HG03039 (cell line): ENCODE results near the gene GSE1.

Experiments
- ATAC-seq: cut with Tn5 transposase; IDR thresholded peaks from one replicate; pipeline ENCODE4 v1.9.1; 2021; ENCODE audit warnings: mild to moderate bottlenecking, moderate library complexity; ENCODE audit not compliant: unreplicated experiment

Gene GSE1

DNA sequence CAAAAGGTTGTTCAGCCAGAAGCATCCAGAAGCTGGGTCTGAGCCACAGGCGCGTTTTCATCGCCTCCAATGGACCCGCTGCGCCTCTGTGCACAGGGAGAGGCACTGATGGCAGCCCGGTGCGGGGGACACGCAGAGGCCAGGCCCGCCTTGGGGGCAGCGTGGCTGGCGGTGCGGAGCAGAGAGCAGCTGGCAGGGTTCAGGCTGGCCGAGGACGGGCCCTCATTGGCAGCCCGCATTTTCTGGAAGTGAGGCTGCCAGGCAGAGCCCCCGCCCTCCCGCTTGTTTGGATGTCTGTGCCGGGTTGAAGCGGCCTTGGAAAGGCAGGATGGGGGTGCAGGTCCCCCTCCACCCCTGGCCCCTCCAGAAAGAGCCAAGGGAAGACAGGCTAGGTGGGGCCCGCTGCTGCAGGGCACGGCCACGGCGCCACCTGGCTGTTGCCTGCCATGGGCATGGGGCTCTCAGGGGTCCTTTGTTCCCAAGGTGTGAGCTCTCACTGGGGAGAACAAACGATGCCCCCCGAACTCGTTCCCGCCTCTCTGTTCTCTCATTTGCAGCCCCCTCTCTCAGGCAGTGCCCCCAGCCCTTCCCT lies 18.8 kb downstream of the GSE1 start:
- ATAC-seq, result no peak

DNA sequence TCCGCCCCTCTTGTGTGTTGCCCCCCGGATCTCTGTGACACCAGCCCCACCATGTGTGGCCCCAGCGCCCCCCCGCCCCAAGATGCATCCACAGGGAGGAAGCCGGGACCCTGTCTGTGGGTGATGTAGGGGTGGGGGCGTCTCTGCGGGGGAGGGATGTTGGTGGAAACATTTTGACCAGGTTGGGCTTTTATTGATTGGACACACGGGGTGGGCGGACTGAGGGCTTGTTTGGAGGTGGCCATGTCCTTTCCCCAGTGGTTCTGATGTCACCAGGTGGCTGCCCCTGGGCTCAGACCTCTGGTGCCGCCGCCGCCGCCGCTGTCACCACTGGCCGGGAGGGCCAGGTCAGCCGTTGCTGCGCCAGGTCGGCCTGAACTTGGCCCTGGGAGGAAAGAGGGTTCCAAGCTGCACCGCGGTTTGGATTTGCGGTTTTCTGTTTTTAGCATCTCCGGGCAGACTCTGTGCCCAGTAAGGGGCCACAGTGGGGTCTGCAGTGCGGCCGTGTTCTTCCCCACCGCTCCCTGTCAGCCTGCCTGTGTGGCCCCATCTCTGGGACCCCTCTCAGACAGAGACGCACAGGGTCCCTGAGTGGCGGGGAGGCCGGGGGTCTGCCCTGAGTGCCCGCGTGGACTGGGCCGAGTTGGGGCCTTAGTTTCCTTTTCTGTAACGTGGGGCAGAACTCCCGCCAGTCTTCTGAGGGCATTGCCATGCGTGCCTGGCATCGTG lies 19.8 kb downstream of the GSE1 start:
- no peak for ATAC-seq

DNA sequence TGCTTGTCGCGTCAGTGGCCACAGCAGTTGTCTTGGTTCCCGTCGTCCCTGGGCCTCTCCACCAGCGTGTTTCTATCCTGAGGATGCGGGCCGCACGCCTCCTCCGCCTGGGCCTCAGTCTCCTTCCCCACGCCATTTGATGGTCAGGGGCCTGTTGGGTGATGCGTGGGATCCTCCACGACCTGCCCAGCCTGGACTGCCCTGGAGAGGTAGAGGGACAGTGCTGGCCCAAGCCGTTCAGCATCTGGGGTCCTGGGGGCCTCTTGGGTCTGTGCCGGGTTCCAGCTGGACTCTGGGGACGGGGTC lies 20.3 kb downstream of the GSE1 start:
- ATAC-seq, result no peak

DNA sequence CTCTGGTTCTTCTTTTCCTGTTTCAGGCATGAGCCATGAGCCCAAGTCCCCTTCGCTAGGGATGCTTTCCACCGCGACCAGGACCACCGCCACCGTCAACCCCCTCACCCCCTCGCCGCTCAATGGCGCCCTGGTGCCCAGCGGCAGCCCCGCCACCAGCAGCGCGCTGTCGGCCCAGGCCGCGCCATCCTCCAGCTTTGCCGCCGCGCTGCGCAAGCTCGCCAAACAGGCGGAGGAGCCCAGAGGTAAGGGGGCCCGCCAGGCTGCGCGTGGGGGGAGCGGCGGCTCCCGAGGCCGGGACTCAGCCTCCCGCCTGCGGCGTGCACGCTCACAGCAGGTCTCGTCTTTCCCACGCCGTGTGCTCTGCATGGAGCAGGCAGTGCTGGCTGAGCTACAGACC lies 20.8 kb downstream of the GSE1 start:
- ATAC-seq, result no peak

DNA sequence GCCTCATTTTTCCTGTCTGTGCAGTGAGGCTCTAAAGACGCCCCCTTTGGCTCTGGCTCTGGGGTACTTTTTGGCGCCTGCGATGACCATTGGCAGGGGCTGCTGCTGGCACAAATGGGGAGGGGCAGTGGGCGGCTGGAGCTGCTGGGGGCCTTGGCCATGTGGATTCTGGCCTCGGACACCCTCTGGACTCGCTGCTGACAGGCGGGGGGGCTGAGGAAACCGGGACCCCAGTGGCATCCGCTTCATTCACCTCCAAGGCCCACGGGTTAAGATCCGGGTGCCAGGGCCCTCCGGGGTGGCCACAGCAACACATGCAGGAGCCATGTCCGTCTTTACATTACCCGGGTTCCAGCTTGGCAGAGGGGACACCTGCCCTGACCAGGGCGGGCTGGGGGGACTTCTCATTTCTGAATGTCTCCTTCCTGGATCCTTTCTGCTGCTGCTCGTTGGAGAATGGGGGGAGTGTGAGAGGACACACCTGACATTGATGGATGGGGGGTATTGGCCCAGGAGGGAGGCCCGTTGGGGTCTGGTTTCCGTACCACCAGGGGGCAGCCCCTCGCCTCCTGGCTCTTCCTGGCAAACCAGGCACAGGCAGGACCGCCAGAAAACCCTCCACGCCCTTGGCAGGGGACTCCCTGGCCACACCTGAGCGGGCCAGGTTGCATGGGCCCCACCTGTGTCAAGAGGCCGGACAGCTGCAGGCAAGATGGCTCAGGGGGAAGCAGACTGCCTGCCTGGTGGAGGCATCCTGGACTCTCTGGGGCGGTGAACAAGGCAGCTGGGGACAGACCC lies 21.8 kb downstream of the GSE1 start:
- no peak for ATAC-seq

DNA sequence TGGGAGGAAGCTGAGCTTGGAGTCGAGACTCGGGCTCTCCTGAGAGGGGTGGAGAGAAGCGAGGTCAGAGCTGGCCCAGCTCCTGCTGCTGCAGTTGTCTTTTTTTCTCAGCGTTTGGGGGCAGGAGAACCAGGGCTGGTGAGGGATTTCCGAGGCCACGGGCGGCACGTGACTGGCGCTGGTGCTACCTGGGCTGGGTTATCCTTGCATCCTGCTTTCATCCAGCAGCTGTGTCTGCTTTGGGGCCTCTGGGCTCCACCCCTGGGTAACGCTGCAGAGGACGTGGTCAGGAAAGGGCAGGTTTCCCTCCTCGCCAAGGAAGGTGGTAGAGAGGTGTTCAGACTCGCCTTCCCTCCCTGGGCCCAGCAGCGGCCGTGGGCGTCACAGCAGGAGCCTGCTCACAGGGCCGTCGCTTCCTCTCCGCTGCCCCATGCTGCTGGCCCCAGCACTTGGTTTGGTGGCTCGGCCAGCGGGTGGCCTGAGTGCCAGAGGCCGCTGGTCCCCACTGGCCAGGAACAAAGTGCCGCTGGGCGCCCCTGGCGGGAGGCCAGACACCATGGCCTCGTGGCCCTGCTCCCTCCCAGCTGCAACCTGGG lies 22.5 kb downstream of the GSE1 start:
- ATAC-seq, result no peak

DNA sequence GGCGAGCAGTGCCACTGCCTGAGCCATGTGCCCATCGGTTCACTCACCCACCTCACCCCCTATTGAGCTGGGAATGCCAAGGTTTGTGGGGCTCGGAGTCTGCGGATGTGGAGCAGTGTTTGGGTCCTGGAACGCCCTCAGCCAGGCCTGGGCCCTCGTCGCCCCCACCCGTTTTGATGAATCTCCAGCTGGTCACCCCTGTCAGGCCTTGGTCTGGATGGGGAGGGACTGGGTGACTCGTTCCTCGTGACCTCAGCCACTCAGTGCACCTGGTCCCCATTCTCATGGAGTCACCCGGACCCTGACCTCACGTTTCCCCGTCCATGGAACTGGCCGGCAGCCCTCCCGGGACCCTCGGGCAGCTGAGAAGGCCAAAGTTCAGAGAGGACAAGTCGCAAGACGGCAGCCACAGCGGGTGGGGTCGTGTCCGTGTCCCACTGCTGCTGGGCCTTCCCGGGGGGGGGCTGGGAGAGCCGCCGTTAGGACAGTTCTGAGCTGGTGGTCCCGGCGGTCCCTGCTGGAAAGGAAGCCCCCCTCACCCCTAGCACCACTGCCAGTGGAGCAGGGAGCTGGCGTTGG lies 23.2 kb downstream of the GSE1 start:
- ATAC-seq, result no peak

DNA sequence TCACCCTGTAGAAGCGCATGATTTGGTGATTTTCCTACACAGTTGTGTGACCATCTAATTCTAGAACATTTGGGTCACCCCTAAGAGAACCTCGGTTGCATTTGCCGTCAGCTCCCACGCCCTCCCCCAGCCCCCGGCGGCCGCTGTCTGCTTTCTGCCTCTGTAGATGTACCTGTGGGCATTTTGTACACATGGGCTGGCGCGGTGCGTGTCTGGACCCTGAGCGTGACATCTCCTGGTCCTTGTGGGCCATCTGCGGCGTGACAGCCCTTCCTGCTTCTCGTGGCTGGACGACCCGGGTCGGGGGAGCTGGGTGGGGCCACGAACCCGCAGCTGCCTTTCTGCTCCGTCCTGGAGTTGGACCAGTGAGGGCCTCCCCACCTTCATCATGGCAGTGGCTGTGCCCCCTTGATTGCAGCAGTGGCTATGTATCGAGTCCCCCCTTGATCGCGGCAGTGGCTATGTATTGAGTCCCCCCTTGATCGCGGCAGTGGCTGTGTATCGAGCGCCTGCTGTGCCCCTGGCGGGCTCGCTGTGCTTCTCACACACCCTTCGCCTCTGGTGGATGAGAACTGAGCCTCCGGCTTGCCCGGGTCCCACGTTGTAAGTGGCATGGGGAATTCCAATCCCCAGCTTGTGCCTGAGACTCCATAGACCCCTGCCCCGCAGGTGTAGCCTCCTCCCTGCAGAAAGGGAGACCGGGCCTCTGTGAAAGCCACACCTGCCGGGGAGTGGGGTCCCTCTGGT lies 24.1 kb downstream of the GSE1 start:
- no peak for ATAC-seq

DNA sequence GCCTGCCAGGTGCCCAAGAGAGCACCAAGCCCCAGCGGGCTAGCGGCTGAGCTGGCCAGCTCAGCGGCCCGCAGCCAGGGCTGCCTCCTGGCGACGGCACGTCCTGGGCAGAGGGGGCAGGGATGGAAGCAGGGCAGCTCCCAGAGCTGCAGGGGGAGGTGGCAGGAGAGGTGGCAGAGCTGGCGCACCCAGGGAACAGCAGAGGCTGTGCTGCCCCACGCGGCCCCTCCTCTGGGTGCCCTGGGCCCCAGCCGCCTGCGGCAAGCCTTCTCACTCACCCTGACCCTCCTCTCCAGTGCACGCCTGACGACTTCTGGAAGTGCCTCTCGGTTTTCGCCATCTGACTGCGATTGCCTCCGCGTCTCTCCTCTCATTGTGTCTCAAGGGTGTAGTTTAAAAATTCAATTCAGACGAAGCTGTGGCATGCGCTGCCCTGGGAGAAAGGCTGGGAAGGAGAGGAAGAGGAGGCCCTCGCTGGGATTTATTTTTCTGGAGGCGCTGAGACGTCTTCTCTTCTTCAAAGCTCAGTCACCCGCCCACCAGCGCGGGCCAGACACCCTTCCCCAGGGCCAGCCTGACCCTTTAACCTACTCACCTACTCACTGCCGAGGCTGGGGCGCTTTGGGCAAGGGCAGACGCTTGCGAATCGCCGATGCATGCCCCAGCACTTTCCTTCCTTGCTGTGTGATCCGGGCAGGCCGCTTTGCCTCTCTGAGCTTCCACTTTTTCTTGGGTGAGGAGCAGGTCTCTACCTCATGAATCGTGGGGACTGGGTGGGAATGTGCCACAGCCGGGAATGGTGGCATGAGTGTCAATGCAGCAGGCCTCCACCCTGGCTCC lies 24.9 kb downstream of the GSE1 start:
- no peak for ATAC-seq

DNA sequence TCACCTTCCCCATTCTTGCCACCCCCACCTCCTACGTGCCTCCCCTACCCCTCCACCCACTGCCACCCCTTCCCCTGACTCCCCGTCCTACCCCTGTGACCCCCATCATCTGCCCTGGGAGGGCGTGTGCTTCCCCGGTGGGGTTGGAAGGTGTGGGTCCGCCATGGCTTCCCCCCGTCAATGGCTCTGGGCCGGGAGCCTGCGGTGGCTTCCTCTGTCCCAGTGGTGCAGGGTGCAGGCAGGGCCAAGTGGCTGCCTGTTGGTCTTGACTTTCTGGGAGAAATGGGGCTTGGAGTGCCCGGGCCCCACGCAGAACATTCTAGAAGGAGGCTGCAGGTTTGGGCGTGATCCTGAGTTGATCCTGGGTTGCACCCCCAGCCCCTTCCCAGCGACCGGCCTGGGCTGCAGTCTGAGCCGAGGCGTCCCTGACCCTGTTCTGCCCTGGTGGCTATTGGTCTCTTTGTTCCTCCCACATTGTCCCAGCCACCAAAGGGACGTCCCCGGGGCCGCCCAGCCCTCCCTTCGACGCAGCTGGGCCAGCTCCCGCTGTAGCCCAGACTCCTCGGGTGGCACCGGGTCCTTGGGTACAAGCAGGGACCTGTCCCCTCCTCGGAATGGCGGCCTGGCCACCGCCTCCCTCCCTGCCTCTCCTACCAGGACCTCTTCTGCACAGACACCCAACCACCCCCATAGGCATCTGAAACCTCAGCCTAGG lies 25.7 kb downstream of the GSE1 start:
- no peak for ATAC-seq

DNA sequence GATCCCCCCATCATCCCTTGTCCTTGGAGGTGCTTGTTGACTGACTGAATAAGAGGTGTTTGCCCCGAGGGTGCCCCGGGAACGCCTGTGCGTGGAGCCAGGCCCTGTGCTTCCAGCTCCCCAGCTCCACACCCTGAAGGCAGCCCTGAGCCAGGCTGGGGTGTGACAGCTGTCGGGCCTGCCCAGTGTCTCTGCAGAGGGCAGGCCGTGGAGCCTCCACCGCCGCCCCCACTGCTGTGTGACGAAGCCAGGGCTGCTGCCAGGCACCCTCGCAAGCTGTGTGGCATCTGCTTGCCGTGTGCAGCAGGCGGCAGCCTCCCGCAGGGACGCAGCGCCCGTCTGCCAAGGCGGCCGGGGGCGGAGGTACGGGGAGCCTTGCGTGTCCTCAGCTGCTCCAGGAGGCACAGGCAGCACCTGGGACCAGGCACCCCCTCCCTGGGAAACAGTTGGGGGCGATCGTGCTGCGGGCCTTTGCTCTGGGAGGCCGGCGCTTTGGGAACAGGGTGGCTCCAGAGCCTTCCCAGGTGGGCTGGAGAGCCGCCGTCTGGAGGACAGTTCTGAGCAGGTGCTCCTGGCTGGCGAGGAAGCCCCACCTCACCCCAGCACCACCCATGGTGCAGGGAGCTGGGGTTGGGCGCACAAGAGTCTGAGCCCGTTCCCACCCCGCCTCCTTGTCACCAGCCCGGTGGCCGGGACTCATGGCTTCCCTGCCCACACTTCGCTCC lies 26.6 kb downstream of the GSE1 start:
- ATAC-seq, result no peak

DNA sequence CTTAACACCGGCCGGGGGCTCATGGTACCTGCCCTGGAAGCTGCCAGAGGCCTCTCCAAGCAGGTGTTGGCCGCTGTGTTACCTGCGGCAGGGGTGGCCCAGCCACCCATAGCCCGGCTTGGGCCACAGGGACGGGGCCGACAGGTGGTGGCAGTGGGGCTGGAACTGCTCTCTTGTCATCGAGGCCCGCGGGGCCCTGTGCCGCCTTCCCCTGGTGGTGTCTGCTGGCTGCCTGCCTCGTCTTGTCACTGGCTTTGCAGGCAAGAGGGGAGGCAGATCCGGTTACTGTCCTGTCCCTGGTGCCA lies 27.1 kb downstream of the GSE1 start:
- ATAC-seq, result no peak

DNA sequence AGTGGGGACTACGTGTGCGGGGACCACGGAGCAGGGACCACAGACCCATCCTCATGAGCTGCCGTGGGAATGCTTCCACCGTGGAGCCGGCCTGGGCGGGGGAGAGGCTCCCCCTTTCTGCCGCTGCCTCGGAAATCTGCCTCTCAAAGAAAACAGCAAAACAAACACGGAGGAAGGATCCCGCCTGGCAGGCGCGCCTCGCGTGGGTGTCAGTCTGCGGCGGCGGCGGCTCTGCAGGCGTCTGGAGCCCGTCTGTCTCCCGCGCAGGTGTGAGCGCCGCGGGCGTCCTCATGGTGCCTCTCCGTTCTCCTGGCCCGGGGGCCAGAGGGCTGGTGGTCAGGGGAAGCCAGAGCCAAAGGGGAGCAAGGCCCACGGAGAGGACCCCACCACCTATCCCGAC lies 27.5 kb downstream of the GSE1 start:
- ATAC-seq, result no peak

DNA sequence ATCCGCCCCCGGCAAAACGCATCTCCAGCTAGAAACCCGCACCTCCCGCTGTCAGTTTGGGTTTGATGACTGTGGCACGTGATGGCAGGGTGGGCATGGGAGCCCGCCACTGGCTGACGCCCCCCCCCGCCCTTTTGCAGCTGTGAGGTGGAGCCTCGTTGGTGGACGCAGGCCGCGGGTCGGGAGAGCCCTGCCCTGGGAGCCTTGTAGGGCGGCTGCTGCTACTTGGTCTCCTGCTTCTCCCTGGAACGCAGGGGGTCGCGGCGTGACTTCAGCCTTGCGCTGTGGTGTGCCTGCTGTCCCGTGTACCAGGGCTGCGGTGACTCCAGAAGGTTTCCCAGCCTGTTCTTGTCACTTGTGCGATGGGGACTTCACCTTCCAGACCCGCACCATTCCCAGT lies 28.2 kb downstream of the GSE1 start:
- no peak for ATAC-seq

DNA sequence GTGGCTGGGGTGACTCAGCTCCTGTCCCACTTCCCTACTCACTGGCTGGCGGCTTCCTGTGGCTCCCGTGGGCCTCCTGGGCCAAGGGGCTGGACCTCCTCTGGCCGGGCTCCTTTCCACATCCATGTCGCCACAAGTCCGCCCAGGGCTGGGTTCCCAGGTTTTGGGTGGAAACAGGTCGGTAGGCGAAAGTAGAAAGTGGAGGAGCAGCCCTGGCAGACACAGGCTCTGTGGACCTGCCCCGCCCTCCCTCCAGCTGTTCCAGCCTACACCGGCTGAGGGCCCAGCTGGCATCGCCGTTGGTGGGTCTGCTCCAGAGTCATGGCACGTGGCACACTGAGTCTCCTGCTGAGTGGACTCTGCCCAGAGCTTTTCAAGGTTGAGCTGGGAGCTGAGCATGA lies 28.7 kb downstream of the GSE1 start:
- no peak for ATAC-seq

DNA sequence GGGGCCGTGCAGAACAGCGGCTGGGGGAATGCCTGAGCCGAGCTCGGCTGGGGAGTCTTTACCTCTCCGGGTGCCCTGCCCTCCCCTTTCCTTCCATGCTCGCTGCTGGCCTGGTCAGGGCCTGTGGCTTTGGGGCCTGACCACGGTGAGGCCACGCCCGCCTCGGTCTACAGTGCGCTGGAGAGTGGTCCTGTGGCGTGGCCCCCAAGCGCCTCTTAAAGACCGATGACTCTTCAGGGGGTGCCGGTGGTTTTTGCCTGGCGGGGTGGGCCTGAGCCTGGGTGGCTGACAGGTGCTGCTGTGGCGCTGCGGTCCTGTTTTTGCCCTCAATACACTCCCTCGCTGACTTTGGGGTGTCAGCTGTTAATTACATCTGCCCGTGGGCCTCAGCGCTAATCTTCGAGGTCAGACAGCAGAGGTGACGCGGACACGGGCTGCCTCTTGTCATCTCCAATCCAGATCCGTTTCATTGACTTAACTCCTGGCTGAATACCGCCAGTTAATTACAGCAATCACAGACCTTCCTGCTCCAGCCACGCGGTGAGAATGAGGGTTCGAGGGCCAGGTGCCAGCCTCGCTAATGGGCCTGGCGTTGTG lies 29.7 kb downstream of the GSE1 start:
- ATAC-seq, result no peak

DNA sequence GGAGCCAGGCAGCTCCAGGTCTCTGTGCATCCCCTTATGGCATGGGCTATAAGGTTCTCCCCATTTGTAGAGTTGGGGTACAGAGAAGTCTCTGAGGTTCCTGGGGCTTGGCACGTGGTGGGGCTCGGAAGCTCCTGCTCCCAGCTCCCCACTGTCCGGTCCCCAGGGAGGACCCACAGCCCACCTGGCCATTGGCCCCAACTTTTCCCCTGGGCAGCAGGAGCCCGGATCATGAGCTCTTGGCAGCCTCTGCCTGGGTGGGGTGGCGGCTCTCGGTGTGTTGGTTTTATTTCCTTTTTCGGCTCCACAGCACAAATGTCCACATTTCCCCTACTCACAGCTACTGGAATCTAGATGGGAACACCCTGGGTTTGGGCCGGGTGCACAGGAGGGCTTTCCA lies 30.5 kb downstream of the GSE1 start:
- no peak for ATAC-seq

DNA sequence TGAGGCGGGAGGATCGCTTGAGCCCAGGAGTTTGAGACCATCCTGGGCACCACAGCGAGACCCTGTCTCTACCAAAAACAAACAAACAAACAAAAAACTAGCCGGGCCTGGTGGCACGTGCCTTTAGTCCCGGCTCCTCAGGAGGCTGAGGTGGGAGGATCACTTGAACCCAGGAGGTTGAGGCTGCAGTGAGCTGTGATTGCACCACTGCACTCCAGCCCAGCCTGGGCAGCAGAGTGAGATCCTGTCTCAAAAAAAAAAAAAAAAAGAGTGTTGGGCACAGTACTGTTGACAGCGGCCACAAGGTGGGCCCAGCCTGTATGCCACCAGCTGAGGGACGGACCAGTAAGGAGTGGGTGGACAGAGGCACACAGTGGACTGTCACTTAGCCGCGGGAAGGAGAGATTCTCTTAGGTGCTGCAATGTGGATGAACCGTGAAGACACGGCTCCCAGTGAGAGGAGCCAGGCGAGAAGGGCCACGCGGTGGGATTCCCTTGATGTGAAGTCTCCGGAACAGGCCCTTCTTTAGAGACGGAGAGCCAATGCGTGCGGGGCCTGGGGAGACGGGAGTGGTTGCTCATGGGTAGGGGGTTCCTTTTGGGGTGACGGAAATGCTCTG lies 31.1 kb downstream of the GSE1 start:
- no peak for ATAC-seq
